Amniotic epithelial cell (primary cell): ENCODE data around the gene SUMF1.

ENCODE experiments used
- DNase-seq: peaks from one replicate; pipeline ENCODE4 v3.0.0-alpha.2; 2010; ENCODE audit warnings: low read depth

Gene SUMF1

GRCh38 chr3:4416427-4416945 lies 50.6 kb downstream of the SUMF1 start:
- no peak for DNase-seq

GRCh38 chr3:4413467-4413866 lies 53.6 kb downstream of the SUMF1 start:
- peak; percentile 17 for DNase-seq

- DNase-seq: no peak
Measured at GRCh38 chr3:4411833-4412232, 55.2 kb downstream of the SUMF1 start.

- DNase-seq: no peak
Measured at GRCh38 chr3:4411236-4411635, 55.8 kb downstream of the SUMF1 start.

- no peak for DNase-seq
Measured at GRCh38 chr3:4410606-4411005, 56.5 kb downstream of the SUMF1 start.

GRCh38 chr3:4409971-4410573 lies 57.0 kb downstream of the SUMF1 start:
- no peak for DNase-seq

GRCh38 chr3:4409415-4409814 lies 57.7 kb downstream of the SUMF1 start:
- no peak for DNase-seq

- DNase-seq: no peak
Measured at GRCh38 chr3:4408958-4409357, 58.1 kb downstream of the SUMF1 start.

- DNase-seq: no peak
Measured at GRCh38 chr3:4407941-4408340, 59.1 kb downstream of the SUMF1 start.

GRCh38 chr3:4406746-4407568 lies 60.1 kb downstream of the SUMF1 start:
- peak; percentile 56 for DNase-seq

GRCh38 chr3:4404881-4405280 lies 62.2 kb downstream of the SUMF1 start:
- no peak for DNase-seq

- DNase-seq: peak; percentile 69
Measured at GRCh38 chr3:4401441-4401840, 65.6 kb downstream of the SUMF1 start.

GRCh38 chr3:4399476-4399875 lies 67.6 kb downstream of the SUMF1 start:
- no peak for DNase-seq

- no peak for DNase-seq
Measured at GRCh38 chr3:4398941-4399245, 68.2 kb downstream of the SUMF1 start.

GRCh38 chr3:4398120-4398940 lies 68.7 kb downstream of the SUMF1 start:
- DNase-seq: no peak

GRCh38 chr3:4397466-4397865 lies 69.6 kb downstream of the SUMF1 start:
- DNase-seq: no peak

- DNase-seq: no peak
Measured at GRCh38 chr3:4396542-4396941, 70.5 kb downstream of the SUMF1 start.

GRCh38 chr3:4396006-4396405 lies 71.1 kb downstream of the SUMF1 start:
- no peak for DNase-seq

GRCh38 chr3:4395448-4395847 lies 71.6 kb downstream of the SUMF1 start:
- no peak for DNase-seq

GRCh38 chr3:4394567-4394966 lies 72.5 kb downstream of the SUMF1 start:
- no peak for DNase-seq

GRCh38 chr3:4394048-4394447 lies 73.0 kb downstream of the SUMF1 start:
- peak; percentile 8 for DNase-seq

GRCh38 chr3:4392992-4393391 lies 74.1 kb downstream of the SUMF1 start:
- DNase-seq: no peak
